Spleen (tissue), 7 donors: Measurements from ENCODE around the gene ADAMTS17.

Source experiments
- POLR2A ChIP-seq, 3 donors: fragments of 450-650 bp; IDR thresholded peaks; one replicate each; pipeline ENCODE4 v1.5.1; 2017; ENCODE audit warnings: antibody characterized with exemption in 3 of 3, mild to moderate bottlenecking in 1 of 3
- POLR2AphosphoS5 ChIP-seq, 3 donors: sonication (generic); formaldehyde crosslinking; IDR thresholded peaks; one replicate each; pipeline ENCODE4 v1.5.1; 2017; ENCODE audit warnings: antibody characterized with exemption in 3 of 3
- TF ChIP-seq, protein P1 (sequence below), 11 experiments: fragments of 200-600 bp in 7 of 11; fragments of 450-650 bp in 4 of 11; sonication (generic) in 4 of 11; IDR thresholded peaks in 8 of 11; conservative IDR thresholded peaks in 3 of 11; 1 replicate in 7 of 11; 2 replicates in 4 of 11; pipeline versions ENCODE4 v1.4.0 to v1.8.0; 2016 to 2021; ENCODE audit warnings: antibody characterized with exemption in 11 of 11, inconsistent platforms in 4 of 11, mild to moderate bottlenecking in 1 of 11
- donor health status: DM: no; HTN: no; CAD: no; lungs with moderate emphysema.
- donor health status: DM: no; HTN: no; CAD: no.
- donor health status: DM: no; HTN: no; CAD: no.

DNA sequence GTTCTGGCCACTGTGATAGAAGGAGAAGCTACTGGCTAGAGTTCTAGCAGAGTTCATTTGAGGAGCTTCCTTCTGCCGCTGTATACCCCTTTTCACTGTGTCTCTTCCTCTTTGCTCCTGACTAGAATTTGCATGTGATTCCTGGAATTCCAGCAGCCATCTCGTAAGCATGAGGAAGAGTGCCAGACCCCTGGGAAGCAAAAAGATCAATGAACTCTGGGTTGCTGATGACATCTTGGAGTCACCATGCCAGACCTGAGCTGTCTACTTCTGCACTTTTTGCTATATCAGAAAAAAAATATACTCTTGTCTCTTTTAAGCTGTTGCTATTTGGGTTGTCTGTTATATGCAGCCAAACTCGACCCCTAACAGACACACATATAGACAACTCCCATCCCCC is 3.7 kb upstream of the ADAMTS17 start:
- TF ChIP-seq POLR2A (IDR thresholded peaks at IDR 0.05): no peak
- TF ChIP-seq, protein P1, sequence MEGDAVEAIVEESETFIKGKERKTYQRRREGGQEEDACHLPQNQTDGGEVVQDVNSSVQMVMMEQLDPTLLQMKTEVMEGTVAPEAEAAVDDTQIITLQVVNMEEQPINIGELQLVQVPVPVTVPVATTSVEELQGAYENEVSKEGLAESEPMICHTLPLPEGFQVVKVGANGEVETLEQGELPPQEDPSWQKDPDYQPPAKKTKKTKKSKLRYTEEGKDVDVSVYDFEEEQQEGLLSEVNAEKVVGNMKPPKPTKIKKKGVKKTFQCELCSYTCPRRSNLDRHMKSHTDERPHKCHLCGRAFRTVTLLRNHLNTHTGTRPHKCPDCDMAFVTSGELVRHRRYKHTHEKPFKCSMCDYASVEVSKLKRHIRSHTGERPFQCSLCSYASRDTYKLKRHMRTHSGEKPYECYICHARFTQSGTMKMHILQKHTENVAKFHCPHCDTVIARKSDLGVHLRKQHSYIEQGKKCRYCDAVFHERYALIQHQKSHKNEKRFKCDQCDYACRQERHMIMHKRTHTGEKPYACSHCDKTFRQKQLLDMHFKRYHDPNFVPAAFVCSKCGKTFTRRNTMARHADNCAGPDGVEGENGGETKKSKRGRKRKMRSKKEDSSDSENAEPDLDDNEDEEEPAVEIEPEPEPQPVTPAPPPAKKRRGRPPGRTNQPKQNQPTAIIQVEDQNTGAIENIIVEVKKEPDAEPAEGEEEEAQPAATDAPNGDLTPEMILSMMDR (IDR thresholded peaks at IDR 0.05 in 8 of 11, conservative IDR thresholded peaks at IDR 0.05 in 3 of 11): no peak
- TF ChIP-seq POLR2AphosphoS5 (IDR thresholded peaks at IDR 0.05): no peak
